Upper lobe of right lung (tissue), 1 donor: ENCODE measurements around the gene NFIX. TPM values are rescaled to one million over a fixed set of nuclear protein-coding genes. Genes with fewer than 3 reads are reported as not detected.

Experiments used
- ATAC-seq: fragments of 200-7000 bp; cut with Tn5 transposase; one replicate; pipeline ENCODE4 v1.9.1; 2020; ENCODE audit warnings: mild to moderate bottlenecking, moderate library complexity
- DNase-seq: peaks from one replicate; pipeline ENCODE4 v3.0.0-alpha.2; 2020
- H3K27ac ChIP-seq: fragments of 200-600 bp; one replicate; pipeline ENCODE4 v1.8.0; 2022
- H3K27me3 ChIP-seq: fragments of 200-600 bp; one replicate; pipeline ENCODE4 v1.8.0; 2022; ENCODE audit warnings: mild to moderate bottlenecking
- H3K36me3 ChIP-seq: fragments of 200-600 bp; one replicate; pipeline ENCODE4 v1.8.0; 2022
- H3K4me1 ChIP-seq: fragments of 200-600 bp; one replicate; pipeline ENCODE4 v1.8.0; 2022
- H3K4me3 ChIP-seq: fragments of 200-600 bp; one replicate; pipeline ENCODE4 v1.8.0; 2022; ENCODE audit warnings: mild to moderate bottlenecking
- H3K9me3 ChIP-seq: fragments of 200-600 bp; one replicate; pipeline ENCODE4 v1.8.0; 2022
- intact Hi-C: fragments of 100-400 bp; cut with DNase I; formaldehyde crosslinking; loops from one replicate; pipeline ENCODE4 v1.11.0; 2022
- total RNA-seq: library from RNA; stranded (reverse); fragmentation: NEBNext Ultra II Directional; extraction: Animal tissue kit (Norgen Biotek cat#: 25700); gene quantifications from one replicate; pipeline ENCODE4 v1.2.1, GENCODE V29; 2021
- TF ChIP-seq, protein P1 (sequence below): fragments of 200-600 bp; IDR thresholded peaks from one replicate; pipeline ENCODE4 v1.8.0; 2022; ENCODE audit warnings: antibody characterized with exemption
- donor health status: DM: no; HTN: yes; CAD: no; lungs with severe emphysema.

Gene NFIX
- total RNA-seq, 1 donor from 2014 or later = 168 TPM

DNA sequence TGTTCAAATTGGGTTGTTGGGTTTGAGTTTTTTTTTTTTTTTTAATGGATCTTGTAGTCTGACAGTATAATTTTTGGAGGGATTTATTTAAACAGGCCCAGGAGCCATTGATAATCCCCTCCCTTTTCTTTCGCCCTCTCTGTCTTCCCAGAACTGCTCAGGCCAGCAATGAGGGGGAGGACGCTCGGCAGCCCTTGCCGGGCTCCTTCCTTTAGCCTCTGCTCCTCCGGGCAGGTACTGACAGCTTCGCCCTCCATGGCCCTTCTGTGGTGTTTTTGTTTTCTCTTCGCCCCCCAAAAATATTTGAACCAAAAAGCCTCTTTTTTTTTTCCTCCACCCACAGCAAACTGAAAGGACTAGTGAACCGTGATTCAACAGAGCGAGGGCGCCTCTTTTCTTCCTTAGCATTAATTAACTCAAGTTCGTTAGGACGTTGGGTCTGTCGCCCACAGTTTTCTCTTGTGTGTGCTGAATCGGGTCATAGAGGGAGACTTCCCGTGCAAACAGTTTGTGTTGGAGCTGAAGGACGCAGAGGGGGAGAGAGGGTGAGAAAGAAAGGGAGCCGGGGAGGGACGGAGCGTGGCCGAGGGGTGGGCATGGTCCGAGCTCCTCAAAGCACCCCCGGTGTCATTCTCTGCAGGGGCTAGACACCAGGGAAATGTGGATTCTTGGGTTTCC lies 21.5 kb downstream of the NFIX start:
- Histone ChIP-seq H3K36me3 (no peaks in the 10 kb centered on the region), H3K9me3 (no peaks in the 10 kb centered on the region), H3K4me3 (peak overlapping the region; percentile 21), H3K27me3 (no peaks in the 10 kb centered on the region), H3K4me1 (peaks cover 74% of the 10 kb centered on the region), H3K27ac (peak overlapping the region; percentile 91)
- TF ChIP-seq, protein P1, sequence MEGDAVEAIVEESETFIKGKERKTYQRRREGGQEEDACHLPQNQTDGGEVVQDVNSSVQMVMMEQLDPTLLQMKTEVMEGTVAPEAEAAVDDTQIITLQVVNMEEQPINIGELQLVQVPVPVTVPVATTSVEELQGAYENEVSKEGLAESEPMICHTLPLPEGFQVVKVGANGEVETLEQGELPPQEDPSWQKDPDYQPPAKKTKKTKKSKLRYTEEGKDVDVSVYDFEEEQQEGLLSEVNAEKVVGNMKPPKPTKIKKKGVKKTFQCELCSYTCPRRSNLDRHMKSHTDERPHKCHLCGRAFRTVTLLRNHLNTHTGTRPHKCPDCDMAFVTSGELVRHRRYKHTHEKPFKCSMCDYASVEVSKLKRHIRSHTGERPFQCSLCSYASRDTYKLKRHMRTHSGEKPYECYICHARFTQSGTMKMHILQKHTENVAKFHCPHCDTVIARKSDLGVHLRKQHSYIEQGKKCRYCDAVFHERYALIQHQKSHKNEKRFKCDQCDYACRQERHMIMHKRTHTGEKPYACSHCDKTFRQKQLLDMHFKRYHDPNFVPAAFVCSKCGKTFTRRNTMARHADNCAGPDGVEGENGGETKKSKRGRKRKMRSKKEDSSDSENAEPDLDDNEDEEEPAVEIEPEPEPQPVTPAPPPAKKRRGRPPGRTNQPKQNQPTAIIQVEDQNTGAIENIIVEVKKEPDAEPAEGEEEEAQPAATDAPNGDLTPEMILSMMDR = no peak
- no peak for ATAC-seq
- DNase-seq = no peak
- intact Hi-C loops = no loop called here

DNA sequence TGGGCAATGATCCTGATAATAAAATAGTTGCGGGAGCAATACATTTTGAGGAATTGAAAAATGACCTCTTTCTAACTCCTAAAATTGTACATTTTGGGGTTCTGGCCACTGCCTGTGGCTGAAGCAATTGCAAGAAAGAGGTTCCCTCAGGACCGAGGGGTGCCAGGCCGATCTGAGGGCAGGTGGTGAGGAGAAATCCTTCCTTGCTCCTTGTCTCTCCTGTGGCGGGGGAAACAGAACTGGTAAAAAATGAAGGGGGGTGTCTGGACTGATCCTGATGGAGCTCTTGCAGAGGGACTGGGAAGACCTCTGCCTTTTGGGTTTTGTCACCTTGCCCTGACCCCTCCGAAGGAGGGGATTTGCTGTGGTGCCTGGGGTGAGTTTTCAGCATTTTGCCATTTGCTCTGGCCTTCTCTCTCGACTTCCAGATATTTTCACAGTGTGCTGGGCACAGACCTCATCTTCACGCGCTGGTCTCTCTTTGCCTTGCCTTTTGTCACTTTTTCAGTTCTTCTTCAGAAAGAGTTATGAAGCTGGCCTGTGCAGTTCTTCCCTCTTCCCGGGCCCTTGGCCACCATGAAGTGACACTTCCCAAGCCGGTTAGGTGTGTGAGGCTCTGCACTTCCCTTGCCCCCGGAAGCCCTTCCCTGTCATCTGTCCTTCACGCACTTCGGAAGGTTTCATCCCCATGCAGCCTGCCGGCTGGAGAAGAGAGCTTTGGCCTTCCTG lies 22.2 kb downstream of the NFIX start:
- Histone ChIP-seq H3K4me3 (peak overlapping the region; percentile 21), H3K36me3 (no peaks in the 10 kb centered on the region), H3K9me3 (no peaks in the 10 kb centered on the region), H3K27ac (peak overlapping the region; percentile 91), H3K4me1 (peaks cover 74% of the 10 kb centered on the region), H3K27me3 (no peaks in the 10 kb centered on the region)
- ATAC-seq = no peak
- intact Hi-C loops = no loop called here
- DNase-seq = no peak
- TF ChIP-seq, protein P1 = no peak

DNA sequence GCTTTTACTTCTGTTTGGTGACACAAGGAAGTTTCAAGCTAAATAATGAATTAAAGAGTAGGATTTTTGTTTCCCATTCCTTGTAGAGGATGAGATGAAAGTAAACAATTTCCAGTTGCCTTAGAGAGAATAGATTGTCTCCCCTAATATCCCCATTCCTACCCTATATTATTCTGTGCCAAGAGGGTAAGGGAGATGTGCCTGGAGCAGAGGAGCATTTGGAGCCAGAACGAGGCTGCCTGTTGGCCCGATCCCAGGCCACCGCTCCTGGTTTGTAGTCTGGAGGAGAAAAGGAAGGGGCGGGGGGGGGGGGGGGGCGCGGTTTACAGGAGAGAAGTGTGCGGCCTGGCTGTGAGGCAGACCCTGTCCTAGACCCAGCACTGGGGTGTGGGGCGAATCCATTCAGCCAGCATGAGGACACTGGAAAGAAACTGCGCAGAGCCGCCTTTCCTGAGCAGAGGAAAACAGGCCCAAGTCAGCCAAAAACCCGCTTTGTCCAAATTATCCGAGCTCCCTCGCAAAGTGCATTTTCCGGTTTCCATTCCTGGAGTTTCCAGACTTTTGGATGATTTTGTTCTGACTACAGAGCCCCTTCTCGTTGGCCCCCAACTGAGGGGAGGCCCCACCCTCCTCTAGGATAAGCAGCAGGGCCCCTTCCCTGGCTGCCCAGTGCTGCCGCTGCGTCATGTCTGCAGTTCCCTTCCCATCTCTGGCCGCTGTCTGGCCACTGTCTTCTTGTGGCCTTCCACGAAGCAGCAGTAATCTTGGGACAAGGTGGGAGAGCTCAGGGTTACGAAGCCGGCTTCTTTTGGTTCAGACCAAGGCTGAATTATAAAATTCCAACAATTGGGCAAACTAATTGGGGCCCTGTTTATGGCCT lies 23.0 kb downstream of the NFIX start:
- Histone ChIP-seq H3K27me3 (no peaks in the 10 kb centered on the region), H3K4me1 (peaks cover 68% of the 10 kb centered on the region), H3K27ac (peak overlapping the region; percentile 91), H3K4me3 (peak overlapping the region; percentile 12), H3K9me3 (no peaks in the 10 kb centered on the region), H3K36me3 (no peaks in the 10 kb centered on the region)
- intact Hi-C loops = no loop called here
- ATAC-seq (peak; percentile 4), DNase-seq (peak; percentile 85)
- TF ChIP-seq, protein P1 = no peak

DNA sequence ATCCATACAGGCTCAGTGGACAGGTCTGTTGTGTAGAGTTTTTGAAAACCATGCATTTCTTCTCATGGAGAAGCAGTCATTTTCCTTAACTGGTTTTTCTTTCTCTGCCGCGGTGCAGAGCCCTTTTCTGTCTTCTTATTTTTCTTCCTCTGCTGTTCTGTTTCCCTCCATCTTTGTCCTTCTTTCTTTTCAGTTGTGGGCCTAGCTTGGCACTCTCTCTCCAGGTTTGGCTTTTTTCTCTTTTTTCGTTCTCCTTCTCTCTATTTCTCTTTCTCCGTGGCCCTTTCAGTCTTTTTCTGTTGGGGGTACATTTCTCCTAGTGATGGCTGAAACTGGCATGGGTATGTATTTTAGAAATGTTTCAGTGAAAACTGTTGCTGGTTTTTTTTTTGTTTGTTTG lies 24.1 kb downstream of the NFIX start:
- TF ChIP-seq, protein P1 = no peak
- Histone ChIP-seq H3K36me3 (no peaks in the 10 kb centered on the region), H3K27me3 (no peaks in the 10 kb centered on the region), H3K27ac (peak overlapping the region; percentile 91), H3K4me1 (peaks cover 71% of the 10 kb centered on the region), H3K9me3 (no peaks in the 10 kb centered on the region), H3K4me3 (no peak overlapping the region)
- intact Hi-C loops = no loop called here
- ATAC-seq (no peak), DNase-seq (no peak)

DNA sequence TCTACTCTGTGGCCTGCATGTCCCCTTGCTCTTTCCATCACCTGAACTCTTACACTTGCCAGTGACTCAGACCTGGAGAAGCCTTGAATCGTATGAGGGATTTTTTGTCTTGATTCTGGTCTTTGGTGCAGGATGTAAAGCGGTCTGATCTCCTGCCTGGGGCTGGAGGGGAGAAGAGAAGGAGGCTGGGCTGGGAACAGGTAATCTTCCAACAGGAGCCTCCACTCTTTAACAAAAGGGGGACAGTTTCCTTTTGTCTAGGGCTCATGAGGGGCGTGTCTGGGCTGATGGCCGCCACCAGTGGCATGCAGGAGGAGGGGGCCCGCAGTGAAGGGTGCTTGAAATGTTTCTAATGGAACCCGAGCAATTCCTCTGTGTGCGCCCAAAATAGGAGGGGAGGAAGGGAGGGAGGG lies 24.7 kb downstream of the NFIX start:
- Histone ChIP-seq H3K27me3 (no peaks in the 10 kb centered on the region), H3K9me3 (no peaks in the 10 kb centered on the region), H3K27ac (peak overlapping the region; percentile 91), H3K4me3 (no peak overlapping the region), H3K4me1 (peaks cover 69% of the 10 kb centered on the region), H3K36me3 (no peaks in the 10 kb centered on the region)
- TF ChIP-seq, protein P1 = no peak
- no peak for ATAC-seq
- intact Hi-C loops = loop anchor here (10.0 kb wide), 1 partner anchor 75 kb away; no protein-coding TSS in a partner anchor
- DNase-seq = no peak
